Gastroesophageal sphincter (tissue), 4 donors: ENCODE data around the gene CACNG3. TPM values are rescaled to one million over a fixed set of nuclear protein-coding genes. Genes with fewer than 3 reads are reported as not detected.
"Not testable (repeated sequence)": the region's sequence is repeated elsewhere in the genome, so short reads cannot be mapped to it uniquely, and the experiment has no call there.

Source experiments
- ATAC-seq: fragments of 150-250 bp; one replicate; pipeline ENCODE4 v1.9.1; 2016; ENCODE audit warnings: mild to moderate bottlenecking, moderate library complexity
- H3K27ac ChIP-seq, 4 donors: fragments of 200-600 bp; sonication (generic) in 3 of 4; 1 replicate in 3 of 4; 2 replicates in 1 of 4; pipeline ENCODE4 v1.5.1; 2016 to 2019
- H3K27me3 ChIP-seq: fragments of 200-600 bp; sonication (generic); one replicate; pipeline ENCODE4 v1.5.1; 2019
- H3K36me3 ChIP-seq, 2 donors: fragments of 200-600 bp; sonication (generic); one replicate each; pipeline ENCODE4 v1.5.1; 2019; ENCODE audit warnings: control low read depth in 1 of 2
- H3K4me1 ChIP-seq, 3 donors: fragments of 200-600 bp; sonication (generic); 1 replicate in 2 of 3; 2 replicates in 1 of 3; pipeline ENCODE4 v1.5.1; 2016 to 2019; ENCODE audit warnings: control low read depth in 2 of 3
- H3K4me3 ChIP-seq, 2 donors: fragments of 200-600 bp; sonication (generic); one replicate each; pipeline ENCODE4 v1.5.1; 2019; ENCODE audit warnings: mild to moderate bottlenecking in 1 of 2, moderate library complexity in 1 of 2
- H3K9me3 ChIP-seq, 3 donors: fragments of 200-600 bp; sonication (generic); one replicate each; pipeline ENCODE4 v1.5.1; 2017 to 2019; ENCODE audit warnings: control low read depth in 2 of 3
- EP300 ChIP-seq: sonication (generic); formaldehyde crosslinking; IDR thresholded peaks from one replicate; pipeline ENCODE4 v1.6.1; 2017; ENCODE audit warnings: antibody characterized with exemption, mild to moderate bottlenecking
- POLR2A ChIP-seq, 2 donors: fragments of 450-650 bp; IDR thresholded peaks; one replicate each; pipeline ENCODE4 v1.6.1; 2017; ENCODE audit warnings: antibody characterized with exemption in 2 of 2, mild to moderate bottlenecking in 2 of 2, moderate library complexity in 1 of 2
- POLR2AphosphoS5 ChIP-seq: sonication (generic); formaldehyde crosslinking; IDR thresholded peaks from one replicate; pipeline ENCODE4 v1.6.1; 2017; ENCODE audit warnings: antibody characterized with exemption
- WGBS, 2 donors: methylation state at CpG; one replicate each; pipeline ENCODE4 v1.1.5; 2018; ENCODE audit warnings: low coverage in 1 of 2; 5-methylcytosine and 5-hydroxymethylcytosine counted together
- total RNA-seq, 4 donors: library from RNA; depleted of rRNA; stranded (reverse); fragments of >200 nt; gene quantifications; one replicate each; pipeline ENCODE4 v1.1.0, GENCODE V29; 2016
- TF ChIP-seq, protein P1 (sequence below), 4 experiments: fragments of 200-600 bp in 2 of 4; fragments of 450-650 bp in 2 of 4; sonication (generic) in 1 of 4; IDR thresholded peaks; one replicate each; pipeline ENCODE4 v1.5.1; 2017 to 2019; ENCODE audit warnings: antibody characterized with exemption in 4 of 4, mild to moderate bottlenecking in 2 of 4, moderate library complexity in 2 of 4

Gene CACNG3
- total RNA-seq, 4 donors from 2014 or later, result not detected

DNA sequence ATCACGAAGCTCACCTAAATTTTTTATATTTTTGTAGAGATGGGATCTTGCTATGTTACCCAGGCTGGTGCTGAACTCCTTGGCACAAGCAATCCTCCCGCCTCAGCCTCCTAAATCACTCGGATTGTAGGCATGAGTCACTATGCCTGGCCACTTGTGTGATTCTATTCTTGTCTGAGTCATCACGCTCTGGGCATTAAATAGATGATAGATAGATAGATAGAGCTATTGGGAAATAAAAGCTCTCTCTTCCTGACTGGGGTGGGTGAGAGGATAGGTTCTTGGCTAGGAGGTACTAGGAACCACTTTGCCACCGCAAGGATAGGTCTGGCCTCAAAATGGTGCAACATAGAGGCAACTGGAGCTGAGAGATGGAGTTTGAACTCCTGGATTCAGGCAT lies 21.4 kb upstream of the CACNG3 start:
- ATAC-seq, result no peak
- Histone ChIP-seq H3K27me3 (no peaks in the 10 kb centered on the region), H3K4me3 (no peak overlapping the region), H3K36me3 (no peaks in the 10 kb centered on the region), H3K9me3 (peaks cover 0 to 22% (median 0%) of the 10 kb centered on the region in 3 donors), H3K27ac (no peak overlapping the region), H3K4me1 (no peaks in the 10 kb centered on the region)
- TF ChIP-seq POLR2A (IDR thresholded peaks at IDR 0.05) (no peak), EP300 (no peak), POLR2AphosphoS5 (no peak)
- TF ChIP-seq, protein P1, sequence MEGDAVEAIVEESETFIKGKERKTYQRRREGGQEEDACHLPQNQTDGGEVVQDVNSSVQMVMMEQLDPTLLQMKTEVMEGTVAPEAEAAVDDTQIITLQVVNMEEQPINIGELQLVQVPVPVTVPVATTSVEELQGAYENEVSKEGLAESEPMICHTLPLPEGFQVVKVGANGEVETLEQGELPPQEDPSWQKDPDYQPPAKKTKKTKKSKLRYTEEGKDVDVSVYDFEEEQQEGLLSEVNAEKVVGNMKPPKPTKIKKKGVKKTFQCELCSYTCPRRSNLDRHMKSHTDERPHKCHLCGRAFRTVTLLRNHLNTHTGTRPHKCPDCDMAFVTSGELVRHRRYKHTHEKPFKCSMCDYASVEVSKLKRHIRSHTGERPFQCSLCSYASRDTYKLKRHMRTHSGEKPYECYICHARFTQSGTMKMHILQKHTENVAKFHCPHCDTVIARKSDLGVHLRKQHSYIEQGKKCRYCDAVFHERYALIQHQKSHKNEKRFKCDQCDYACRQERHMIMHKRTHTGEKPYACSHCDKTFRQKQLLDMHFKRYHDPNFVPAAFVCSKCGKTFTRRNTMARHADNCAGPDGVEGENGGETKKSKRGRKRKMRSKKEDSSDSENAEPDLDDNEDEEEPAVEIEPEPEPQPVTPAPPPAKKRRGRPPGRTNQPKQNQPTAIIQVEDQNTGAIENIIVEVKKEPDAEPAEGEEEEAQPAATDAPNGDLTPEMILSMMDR (IDR thresholded peaks at IDR 0.05), result no peak
- 56 to 76% methylated on average over 4 to 5 of the region's 5 CpGs for WGBS, 2 donors

DNA sequence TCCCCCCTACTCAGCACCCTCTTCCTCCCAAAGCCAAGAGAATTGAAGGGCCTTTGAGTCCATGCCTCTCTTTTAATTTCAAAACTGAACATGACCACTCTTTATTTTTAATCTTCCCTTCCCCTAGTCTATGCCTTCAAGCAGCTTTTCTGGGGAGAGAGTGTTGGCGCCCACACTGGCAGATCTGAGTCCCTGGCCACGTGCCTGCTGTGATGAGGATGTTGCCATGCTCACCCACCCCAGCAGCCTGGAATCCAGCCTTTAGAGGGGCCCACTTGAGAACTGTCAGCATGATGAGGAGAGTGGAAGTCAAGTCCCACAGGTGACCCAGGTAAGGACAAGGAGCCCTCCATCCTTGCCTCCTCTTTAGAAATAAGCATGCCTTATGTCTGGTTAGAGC lies 20.3 kb upstream of the CACNG3 start:
- H3K9me3 ChIP-seq, result peaks cover 0 to 22% (median 0%) of the 10 kb centered on the region in 3 donors
- no peaks in the 10 kb centered on the region for H3K4me1 ChIP-seq
- no peaks in the 10 kb centered on the region for H3K27me3 ChIP-seq
- TF ChIP-seq EP300, result no peak
- TF ChIP-seq, protein P1 (IDR thresholded peaks at IDR 0.05), result no peak
- no peak for TF ChIP-seq POLR2AphosphoS5
- no peak for TF ChIP-seq POLR2A (IDR thresholded peaks at IDR 0.05)
- H3K36me3 ChIP-seq, result no peaks in the 10 kb centered on the region
- WGBS, 2 donors, result 29 to 88% methylated on average over 1 to 2 of the region's 2 CpGs
- ATAC-seq, result no peak
- no peak overlapping the region for H3K4me3 ChIP-seq
- H3K27ac ChIP-seq, result no peak overlapping the region

DNA sequence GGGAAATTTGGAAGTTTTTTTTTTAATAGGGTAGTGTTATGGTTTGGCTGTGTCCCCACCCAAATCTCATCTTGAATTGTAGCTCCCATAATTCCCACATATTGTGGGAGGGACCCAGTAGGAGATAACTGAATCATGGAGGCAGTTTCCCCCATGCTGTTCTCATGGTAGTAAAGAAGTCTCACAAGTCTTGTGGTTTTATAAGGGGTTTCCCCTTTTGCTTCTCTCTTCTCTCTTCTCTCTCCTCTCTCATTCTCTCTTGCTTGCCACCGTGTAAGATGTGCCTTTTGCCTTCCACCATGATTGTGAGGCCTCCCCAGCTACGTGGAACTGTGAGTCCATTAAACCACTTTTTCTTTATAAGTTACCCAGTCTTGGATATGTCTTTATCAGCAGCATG lies 17.3 kb upstream of the CACNG3 start:
- not testable (repeated sequence) for H3K4me3 ChIP-seq, H3K27me3 ChIP-seq
- 50 to 59% methylated on average over 2 of the region's 2 CpGs for WGBS, 2 donors

DNA sequence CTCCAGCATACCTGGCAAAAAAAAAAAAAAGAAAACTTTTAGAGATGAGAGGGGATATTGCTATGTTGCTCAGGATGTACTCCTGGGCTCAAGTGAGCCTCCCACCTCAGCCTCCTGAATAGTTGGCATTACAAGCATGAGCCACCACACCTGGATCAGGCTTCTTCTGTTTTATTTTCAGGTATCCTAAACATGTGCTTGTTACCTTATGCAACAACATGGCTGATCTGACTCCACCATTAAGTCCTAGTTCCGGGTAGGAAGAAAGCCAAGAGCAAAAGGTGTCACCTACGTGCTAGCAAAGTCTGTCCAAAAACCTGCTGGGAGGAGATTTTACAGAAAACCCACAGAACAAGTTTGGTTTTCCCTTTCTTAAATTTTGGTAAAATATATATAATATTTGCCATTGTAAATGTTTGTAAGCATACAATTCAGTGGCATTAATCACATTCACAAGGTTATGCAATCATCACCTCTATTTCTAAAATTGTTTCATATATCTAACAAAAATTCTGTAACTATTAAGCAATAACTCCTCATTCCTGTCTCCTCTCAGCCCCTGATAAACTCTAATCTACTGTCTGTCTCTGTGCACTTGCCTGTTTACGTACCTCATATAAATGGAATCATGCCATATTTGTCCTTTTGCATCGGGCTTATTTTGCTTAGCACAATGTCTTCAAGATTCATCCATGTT lies 9.1 kb upstream of the CACNG3 start:
- no peak overlapping the region for H3K27ac ChIP-seq
- WGBS, 2 donors, result 54 to 78% methylated on average over 4 of the region's 4 CpGs
- no peaks in the 10 kb centered on the region for H3K36me3 ChIP-seq
- H3K27me3 ChIP-seq, result peaks cover 10% of the 10 kb centered on the region
- TF ChIP-seq POLR2AphosphoS5 (no peak), POLR2A (IDR thresholded peaks at IDR 0.05) (no peak), EP300 (no peak)
- TF ChIP-seq, protein P1 (IDR thresholded peaks at IDR 0.05), result no peak
- no peaks in the 10 kb centered on the region for H3K9me3 ChIP-seq
- H3K4me1 ChIP-seq, result no peaks in the 10 kb centered on the region
- no peak overlapping the region for H3K4me3 ChIP-seq
- ATAC-seq, result no peak

More for the DNA sequence above, 17.3 kb upstream of the CACNG3 start:
- not testable (repeated sequence) for H3K36me3 ChIP-seq, H3K27ac ChIP-seq, H3K4me1 ChIP-seq, ATAC-seq
- H3K9me3 ChIP-seq, result peaks cover 0 to 22% (median 0%) of the 10 kb centered on the region in 3 donors

DNA sequence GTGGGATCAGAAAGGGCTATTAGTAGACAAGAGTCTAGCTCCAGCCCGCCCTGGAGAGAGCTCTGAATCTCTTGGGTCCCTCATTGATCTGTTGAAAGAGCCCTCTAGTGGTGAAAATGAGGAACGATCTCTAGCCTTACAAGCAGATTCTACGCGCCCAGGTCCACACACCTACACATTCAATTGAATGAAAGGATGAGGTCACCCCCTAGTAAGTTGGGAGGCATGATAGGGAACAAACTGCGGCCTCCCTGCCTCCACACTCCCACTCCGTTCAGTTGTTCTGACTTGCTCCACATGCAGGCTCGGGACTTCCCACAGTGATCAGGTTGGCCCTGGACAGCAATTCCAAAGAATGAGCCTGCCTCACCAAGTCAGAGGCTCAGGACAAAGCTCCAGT lies 2.9 kb upstream of the CACNG3 start:
- no peaks in the 10 kb centered on the region for H3K4me1 ChIP-seq
- H3K4me3 ChIP-seq, result no peak overlapping the region
- peaks cover 55% of the 10 kb centered on the region for H3K27me3 ChIP-seq
- no peak overlapping the region for H3K27ac ChIP-seq
- TF ChIP-seq POLR2AphosphoS5 (no peak), EP300 (no peak), POLR2A (IDR thresholded peaks at IDR 0.05) (no peak)
- TF ChIP-seq, protein P1 (IDR thresholded peaks at IDR 0.05), result peak in 3 of 4 experiments; percentile 9 to 56 (median 25)
- 0 to 22% methylated on average over 2 to 4 of the region's 7 CpGs for WGBS, 2 donors
- no peaks in the 10 kb centered on the region for H3K36me3 ChIP-seq
- no peaks in the 10 kb centered on the region for H3K9me3 ChIP-seq
- no peak for ATAC-seq
